ENCODE measurements around the gene DDX59. TPM values are rescaled to one million over a fixed set of nuclear protein-coding genes. Genes with fewer than 3 reads are reported as not detected.

Gene DDX59
- total and polyA plus RNA-seq, 2 donors from 2014 or later: 18.2 to 20.8 TPM

GRCh38 chr1:200653022-200653462, 16.7 kb downstream of the DDX59 start:
- intact Hi-C loops (cut with DNase I): no loop called here
- TF ChIP-seq CTCF (IDR thresholded peaks at IDR 0.05; ENCODE audit: borderline replicate concordance, extremely low read depth, insufficient read depth): no peak
- no peak overlapping the region for H3K9ac ChIP-seq (ENCODE audit: low read length in 3 of 3)
- DNase-seq (peak in 1 of 5 donors; percentile 18), FAIRE-seq (no peak)
- no peaks in the 10 kb centered on the region for H3K4me1 ChIP-seq (ENCODE audit: control insufficient read depth in 2 of 3, insufficient read depth in 2 of 3, low read depth in 1 of 3, low read length in 3 of 3)
- no peak overlapping the region for H3K4me3 ChIP-seq (ENCODE audit: low read length in 3 of 3)
- no peaks in the 10 kb centered on the region for H3K27me3 ChIP-seq (ENCODE audit: control insufficient read depth, insufficient read depth, low read length)
- H3K36me3 ChIP-seq (ENCODE audit: control insufficient read depth in 2 of 3, insufficient read depth in 3 of 3, low read length in 3 of 3): peaks cover 4 to 15% (median 6%) of the 10 kb centered on the region in 3 donors
- no peaks in the 10 kb centered on the region for H3K9me3 ChIP-seq (ENCODE audit: control insufficient read depth in 2 of 3, insufficient read depth in 1 of 3, low read length in 3 of 3)
- no peak overlapping the region for H3K27ac ChIP-seq (ENCODE audit: low read depth in 2 of 2, low read length in 2 of 2)

GRCh38 chr1:200652378-200652777, 17.3 kb downstream of the DDX59 start:
- no peak overlapping the region for H3K9ac ChIP-seq (ENCODE audit: low read length in 3 of 3)
- no peak for FAIRE-seq
- no peaks in the 10 kb centered on the region for H3K27me3 ChIP-seq (ENCODE audit: control insufficient read depth, insufficient read depth, low read length)
- TF ChIP-seq CTCF (IDR thresholded peaks at IDR 0.05; ENCODE audit: borderline replicate concordance, extremely low read depth, insufficient read depth): no peak
- H3K27ac ChIP-seq (ENCODE audit: low read depth in 2 of 2, low read length in 2 of 2): no peak overlapping the region
- H3K36me3 ChIP-seq (ENCODE audit: control insufficient read depth in 2 of 3, insufficient read depth in 3 of 3, low read length in 3 of 3): peaks cover 2 to 11% (median 4%) of the 10 kb centered on the region in 3 donors
- H3K4me3 ChIP-seq (ENCODE audit: low read length in 3 of 3): no peak overlapping the region
- intact Hi-C loops (cut with DNase I): no loop called here
- no peaks in the 10 kb centered on the region for H3K9me3 ChIP-seq (ENCODE audit: control insufficient read depth in 2 of 3, insufficient read depth in 1 of 3, low read length in 3 of 3)
- no peak for DNase-seq
- no peaks in the 10 kb centered on the region for H3K4me1 ChIP-seq (ENCODE audit: control insufficient read depth in 2 of 3, insufficient read depth in 2 of 3, low read depth in 1 of 3, low read length in 3 of 3)

GRCh38 chr1:200646515-200646914, 23.2 kb downstream of the DDX59 start:
- Histone ChIP-seq H3K27me3 (ENCODE audit: control insufficient read depth, insufficient read depth, low read length) (no peaks in the 10 kb centered on the region), H3K4me1 (ENCODE audit: control insufficient read depth in 2 of 3, insufficient read depth in 2 of 3, low read depth in 1 of 3, low read length in 3 of 3) (no peaks in the 10 kb centered on the region), H3K27ac (ENCODE audit: low read depth in 2 of 2, low read length in 2 of 2) (no peak overlapping the region), H3K36me3 (ENCODE audit: control insufficient read depth in 2 of 3, insufficient read depth in 3 of 3, low read length in 3 of 3) (peaks cover 2 to 5% (median 4%) of the 10 kb centered on the region in 3 donors), H3K9me3 (ENCODE audit: control insufficient read depth in 2 of 3, insufficient read depth in 1 of 3, low read length in 3 of 3) (no peaks in the 10 kb centered on the region), H3K9ac (ENCODE audit: low read length in 3 of 3) (no peak overlapping the region), H3K4me3 (ENCODE audit: low read length in 3 of 3) (no peak overlapping the region)
- intact Hi-C loops (cut with DNase I): no loop called here
- TF ChIP-seq CTCF (IDR thresholded peaks at IDR 0.05; ENCODE audit: borderline replicate concordance, extremely low read depth, insufficient read depth): no peak
- no peak for DNase-seq
- FAIRE-seq: no peak

GRCh38 chr1:200644021-200644420, 25.7 kb downstream of the DDX59 start:
- peak; percentile 57 for FAIRE-seq
- no peaks in the 10 kb centered on the region for H3K4me1 ChIP-seq (ENCODE audit: control insufficient read depth in 2 of 3, insufficient read depth in 2 of 3, low read depth in 1 of 3, low read length in 3 of 3)

More at GRCh38 chr1:200644021-200644420, 25.7 kb downstream of the DDX59 start:
- no peaks in the 10 kb centered on the region for H3K27me3 ChIP-seq (ENCODE audit: control insufficient read depth, insufficient read depth, low read length)
- DNase-seq: no peak
- no peaks in the 10 kb centered on the region for H3K9me3 ChIP-seq (ENCODE audit: control insufficient read depth in 2 of 3, insufficient read depth in 1 of 3, low read length in 3 of 3)
- no peak overlapping the region for H3K27ac ChIP-seq (ENCODE audit: low read depth in 2 of 2, low read length in 2 of 2)
- H3K36me3 ChIP-seq (ENCODE audit: control insufficient read depth in 2 of 3, insufficient read depth in 3 of 3, low read length in 3 of 3): peaks cover 2 to 5% (median 4%) of the 10 kb centered on the region in 3 donors
- no peak overlapping the region for H3K4me3 ChIP-seq (ENCODE audit: low read length in 3 of 3)
- no peak overlapping the region for H3K9ac ChIP-seq (ENCODE audit: low read length in 3 of 3)
- no peak for TF ChIP-seq CTCF (IDR thresholded peaks at IDR 0.05; ENCODE audit: borderline replicate concordance, extremely low read depth, insufficient read depth)
- intact Hi-C loops (cut with DNase I): no loop called here
